ENCODE results near the gene KHDRBS1.
"Not testable (repeated sequence)": the region's sequence is repeated elsewhere in the genome, so short reads cannot be mapped to it uniquely, and the experiment has no call there.

The KHDRBS1 gene

DNA sequence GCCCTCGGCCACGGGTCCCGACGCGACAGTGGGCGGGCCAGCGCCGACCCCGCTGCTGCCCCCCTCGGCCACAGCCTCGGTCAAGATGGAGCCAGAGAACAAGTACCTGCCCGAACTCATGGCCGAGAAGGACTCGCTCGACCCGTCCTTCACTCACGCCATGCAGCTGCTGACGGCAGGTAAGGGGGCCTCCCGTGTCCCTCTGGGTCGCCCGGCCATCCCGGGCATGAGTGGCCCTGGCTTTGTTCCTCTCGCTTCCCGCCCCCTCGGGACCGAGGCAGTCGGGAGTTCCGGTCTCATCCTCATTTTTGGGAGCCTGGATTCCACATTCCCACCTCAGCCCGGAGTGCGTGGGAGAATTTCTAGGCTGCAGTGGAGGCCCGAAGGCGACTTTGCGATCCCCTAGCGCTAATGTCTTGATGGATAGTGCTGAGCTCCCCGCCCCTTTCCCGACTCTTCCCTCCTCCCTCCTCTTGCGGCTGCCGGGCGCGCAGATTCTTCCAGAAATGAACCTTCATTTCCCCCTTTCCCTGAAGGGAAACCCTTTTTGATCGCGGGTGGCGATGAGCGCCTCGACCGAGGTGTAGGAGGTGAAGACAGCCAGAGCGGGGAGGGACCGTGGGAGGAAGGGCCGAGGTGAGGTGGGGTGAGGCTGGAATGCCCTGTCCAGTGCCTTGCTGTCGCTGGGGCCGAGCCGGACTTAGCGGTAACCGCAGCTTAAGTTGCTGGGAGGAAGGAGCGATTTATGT, 705 bp downstream of the KHDRBS1 start:
- peak; percentile 21 for DNase-seq (ENCODE audit: low read depth)

DNA sequence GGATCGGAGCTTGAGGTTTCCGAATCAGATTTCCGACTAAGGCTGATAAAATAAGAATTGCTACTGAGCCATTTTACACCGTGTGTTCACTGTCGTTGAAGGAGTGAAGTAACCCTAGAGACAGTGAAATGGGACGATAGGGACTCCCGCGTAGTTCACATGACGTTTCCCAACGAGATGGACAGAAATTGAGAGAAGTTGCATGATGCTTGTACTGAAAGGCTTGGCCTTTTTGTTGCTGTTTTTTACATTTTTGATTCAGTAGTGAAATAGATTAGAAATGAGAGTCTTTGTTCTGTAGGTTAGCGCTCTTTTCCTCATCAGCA, 1.2 kb downstream of the KHDRBS1 start:
- DNase-seq (ENCODE audit: low read depth), result no peak

DNA sequence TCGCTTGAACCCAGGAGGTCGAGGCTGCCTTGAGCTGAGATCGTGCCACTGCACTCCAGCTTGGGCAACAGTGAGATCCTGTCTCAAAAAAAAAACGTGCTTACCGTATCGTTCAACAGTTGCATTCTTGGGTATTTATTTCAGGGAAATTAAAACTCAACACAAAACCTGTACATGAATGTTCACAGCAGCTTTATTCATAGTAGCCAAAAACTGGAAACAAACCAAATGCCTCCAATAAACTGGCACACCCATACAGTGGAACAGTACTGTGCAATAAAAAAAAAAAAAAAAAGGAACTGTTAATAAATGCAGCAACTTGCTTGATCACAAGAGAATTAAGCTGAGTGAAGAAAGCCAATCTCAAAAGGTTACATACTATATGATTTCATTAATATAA, 6.7 kb downstream of the KHDRBS1 start:
- DNase-seq (ENCODE audit: low read depth), result no peak

GRCh38 chr1:32021574-32022018, 7.9 kb downstream of the KHDRBS1 start:
- DNase-seq (ENCODE audit: low read depth), result not testable (repeated sequence)

GRCh38 chr1:32023351-32023750, 9.7 kb downstream of the KHDRBS1 start:
- DNase-seq (ENCODE audit: low read depth), result no peak

- no peak for DNase-seq (ENCODE audit: low read depth)
Observed at GRCh38 chr1:32025515-32025914, 11.8 kb downstream of the KHDRBS1 start.

- no peak for DNase-seq (ENCODE audit: low read depth)
Observed at GRCh38 chr1:32028746-32029145, 15.1 kb downstream of the KHDRBS1 start.

DNA sequence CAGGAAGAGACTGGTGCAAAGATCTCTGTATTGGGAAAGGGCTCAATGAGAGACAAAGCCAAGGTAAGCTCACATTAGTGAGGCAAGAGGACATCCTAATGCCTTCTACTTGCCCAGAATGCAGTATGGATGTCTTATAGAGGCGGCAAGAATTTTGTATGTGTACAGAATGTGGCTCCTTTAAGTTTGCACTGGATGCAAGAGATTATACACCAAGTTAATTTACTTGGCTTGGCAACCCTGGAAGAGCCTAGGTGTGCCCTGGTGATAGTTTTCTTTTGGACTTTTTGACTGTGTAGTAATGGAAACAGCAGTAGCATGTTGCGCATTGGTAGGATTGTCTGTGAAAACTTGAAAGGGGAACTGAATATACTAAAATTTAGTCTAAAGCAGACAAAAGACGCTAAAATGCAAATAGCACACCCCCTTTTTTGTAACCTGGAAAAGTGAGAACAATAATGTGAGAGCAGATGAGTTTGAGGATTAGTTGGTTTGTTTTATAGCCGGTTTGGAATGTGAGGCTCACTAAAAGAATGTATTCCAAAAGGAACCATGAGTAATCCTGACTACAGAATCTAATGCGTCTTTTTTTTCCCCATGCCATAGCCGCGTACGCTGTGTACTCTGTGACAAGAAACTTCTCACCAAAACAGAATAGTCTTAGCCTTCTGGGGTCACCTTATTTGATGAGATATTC, 18.1 kb downstream of the KHDRBS1 start:
- DNase-seq (ENCODE audit: low read depth), result no peak

DNA sequence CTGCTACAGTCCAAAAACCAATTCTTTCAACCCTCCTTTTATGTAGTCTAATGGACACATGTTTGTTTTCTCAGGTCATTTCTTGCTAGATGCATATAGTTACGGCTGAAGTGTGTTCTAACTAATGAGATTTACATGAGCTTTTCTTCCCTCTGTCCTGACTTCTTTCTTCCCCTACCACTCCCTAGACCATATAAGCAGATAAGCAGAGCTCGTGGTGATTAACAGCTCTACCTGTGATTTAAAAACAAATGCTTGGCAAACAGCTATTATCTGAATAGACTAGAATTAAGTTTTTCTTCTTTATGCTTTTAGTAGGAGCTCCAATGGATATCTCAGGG, 18.6 kb downstream of the KHDRBS1 start:
- DNase-seq (ENCODE audit: low read depth), result no peak

DNA sequence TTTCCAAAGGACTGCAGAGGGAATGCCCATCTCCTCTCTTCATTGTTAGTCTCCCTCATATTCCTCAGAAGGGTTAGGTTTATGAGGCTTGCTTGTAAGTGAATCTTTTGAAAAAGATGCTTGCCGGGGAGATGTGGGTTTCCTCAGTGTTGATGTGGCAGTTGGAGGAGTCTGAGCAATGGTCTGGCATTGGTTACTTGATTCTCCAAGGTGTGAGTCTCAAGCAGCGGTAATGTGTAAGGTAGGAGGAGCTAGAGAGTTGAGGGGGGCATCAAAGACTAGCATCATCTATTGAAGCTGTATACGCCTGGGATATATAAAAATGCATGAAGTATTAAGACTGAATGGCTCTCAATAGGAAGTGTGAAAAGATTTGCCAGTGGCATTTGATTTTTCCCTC, 21.5 kb downstream of the KHDRBS1 start:
- no peak for DNase-seq (ENCODE audit: low read depth)

GRCh38 chr1:32040711-32041110, 27.0 kb downstream of the KHDRBS1 start:
- DNase-seq (ENCODE audit: low read depth), result no peak

- DNase-seq (ENCODE audit: low read depth), result no peak
Observed at GRCh38 chr1:32042330-32042729, 28.7 kb downstream of the KHDRBS1 start.

DNA sequence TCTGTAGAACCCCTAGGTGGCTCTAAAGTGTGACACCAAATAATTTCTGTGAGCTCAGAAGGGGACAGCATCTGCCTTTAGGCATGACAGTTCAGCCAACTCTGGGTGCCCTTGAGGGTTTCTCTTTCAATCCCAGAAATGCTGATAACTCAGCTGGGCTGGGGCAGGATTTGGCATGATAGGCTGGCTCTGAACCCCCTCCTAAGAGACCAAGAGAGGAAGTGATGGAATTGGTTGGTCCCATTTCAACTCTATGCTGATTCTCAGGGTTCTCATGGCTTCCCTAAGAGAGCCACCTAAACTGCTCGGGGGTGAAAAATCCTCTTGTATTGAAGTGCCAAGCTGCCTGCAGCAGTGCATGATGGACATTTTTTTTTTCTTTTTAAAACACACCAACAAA, 30.6 kb downstream of the KHDRBS1 start:
- DNase-seq (ENCODE audit: low read depth), result no peak

DNA sequence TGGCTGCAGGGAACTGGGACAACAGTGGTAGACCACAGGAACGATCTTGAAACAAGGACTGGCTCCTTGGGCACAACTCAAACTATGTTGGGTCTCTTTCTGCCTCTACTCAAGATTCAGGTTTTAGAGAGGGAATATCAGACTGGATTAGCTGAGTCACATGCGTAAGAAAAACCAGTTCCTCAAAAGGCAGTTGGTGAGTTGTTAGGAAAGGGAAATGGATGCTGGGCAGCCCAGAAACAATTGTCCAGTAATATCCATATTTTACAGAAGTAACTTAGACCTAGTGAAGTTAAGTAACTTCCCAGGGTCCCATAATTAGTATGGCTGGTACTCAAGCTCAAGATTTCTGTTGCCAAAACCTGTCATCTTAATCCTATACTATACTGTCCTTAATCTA, 32.1 kb downstream of the KHDRBS1 start:
- no peak for DNase-seq (ENCODE audit: low read depth)

DNA sequence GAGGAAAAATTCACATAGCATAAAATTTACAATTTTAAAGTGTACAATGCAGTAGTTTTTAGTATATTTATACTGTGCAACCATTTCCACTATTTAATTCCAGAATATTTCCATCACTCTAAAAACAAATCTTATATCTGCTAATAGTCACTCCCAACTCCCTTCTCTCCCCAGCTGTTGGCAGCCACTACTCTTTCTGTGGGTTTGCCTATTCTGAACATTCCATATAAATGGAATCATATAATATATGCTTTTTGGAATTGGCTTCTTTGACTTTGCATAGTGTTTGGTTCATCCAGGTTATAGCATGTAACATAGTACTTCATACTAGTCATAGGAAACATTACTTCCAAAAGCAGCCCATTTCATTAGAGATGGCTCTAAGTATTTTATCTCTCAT, 34.0 kb downstream of the KHDRBS1 start:
- DNase-seq (ENCODE audit: low read depth), result no peak

GRCh38 chr1:32048440-32048839, 34.8 kb downstream of the KHDRBS1 start:
- no peak for DNase-seq (ENCODE audit: low read depth)

DNA sequence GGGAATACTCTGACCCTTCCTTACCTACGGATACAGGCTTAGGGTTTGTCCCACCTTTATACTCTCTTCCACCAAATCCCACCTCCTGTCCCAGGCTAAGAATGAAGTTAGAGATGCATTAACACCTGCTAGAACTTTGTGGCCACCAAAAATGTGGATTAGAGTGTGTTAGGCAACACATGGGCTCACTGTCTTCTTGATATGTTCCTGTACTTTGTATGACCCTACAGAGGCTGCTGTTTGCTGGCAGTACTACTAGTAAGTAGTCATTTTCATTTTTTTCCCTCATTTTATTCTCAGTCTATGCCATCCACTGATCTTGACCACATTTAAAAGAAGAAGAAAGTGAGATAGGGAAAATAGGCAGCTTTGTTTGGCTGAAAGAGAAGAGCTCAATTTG, 38.0 kb downstream of the KHDRBS1 start:
- no peak for DNase-seq (ENCODE audit: low read depth)

DNA sequence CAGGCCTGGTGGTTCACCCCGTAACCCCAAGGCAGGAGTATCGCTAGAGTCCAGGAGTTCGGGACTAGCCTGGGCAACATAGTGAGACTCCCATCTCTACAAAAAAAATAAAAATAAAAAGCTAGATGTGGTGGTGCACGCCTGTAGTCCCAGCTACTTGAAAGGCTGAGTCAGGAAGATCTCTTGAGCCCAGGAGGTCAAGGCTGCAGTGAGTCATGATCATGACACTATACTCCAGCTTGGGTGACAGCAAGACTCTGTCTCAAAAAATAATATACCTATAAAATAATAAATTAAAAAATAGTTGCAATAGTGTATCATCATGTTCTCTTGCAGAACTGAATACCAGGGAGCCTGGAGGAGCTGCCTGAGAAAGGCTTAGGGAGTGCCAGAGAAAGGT, 39.2 kb downstream of the KHDRBS1 start:
- no peak for DNase-seq (ENCODE audit: low read depth)

- no peak for DNase-seq (ENCODE audit: low read depth)
Observed at GRCh38 chr1:32055416-32055815, 41.7 kb downstream of the KHDRBS1 start.

DNA sequence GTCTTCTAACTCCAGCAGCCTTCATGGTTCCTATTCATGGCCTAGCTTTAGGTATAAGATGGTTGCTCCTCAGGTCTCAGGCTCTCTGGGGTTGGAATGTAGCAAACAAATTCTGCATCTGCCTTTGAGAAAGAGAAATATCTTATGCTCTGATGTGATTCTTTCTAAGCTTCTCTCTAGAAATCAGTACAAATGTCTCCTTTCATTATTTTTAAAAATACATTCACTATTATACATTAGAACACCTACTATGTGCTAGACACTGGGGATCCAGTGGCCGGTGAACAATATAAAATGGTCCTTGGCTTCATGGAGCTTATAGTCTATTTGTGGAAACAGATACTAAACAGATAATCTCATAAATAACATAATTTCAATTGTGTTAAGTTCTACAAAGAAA, 42.9 kb downstream of the KHDRBS1 start:
- DNase-seq (ENCODE audit: low read depth), result no peak

- DNase-seq (ENCODE audit: low read depth), result no peak
Observed at GRCh38 chr1:32060914-32061313, 47.2 kb downstream of the KHDRBS1 start.

GRCh38 chr1:32062867-32063230, 49.2 kb downstream of the KHDRBS1 start:
- no peak for DNase-seq (ENCODE audit: low read depth)

DNA sequence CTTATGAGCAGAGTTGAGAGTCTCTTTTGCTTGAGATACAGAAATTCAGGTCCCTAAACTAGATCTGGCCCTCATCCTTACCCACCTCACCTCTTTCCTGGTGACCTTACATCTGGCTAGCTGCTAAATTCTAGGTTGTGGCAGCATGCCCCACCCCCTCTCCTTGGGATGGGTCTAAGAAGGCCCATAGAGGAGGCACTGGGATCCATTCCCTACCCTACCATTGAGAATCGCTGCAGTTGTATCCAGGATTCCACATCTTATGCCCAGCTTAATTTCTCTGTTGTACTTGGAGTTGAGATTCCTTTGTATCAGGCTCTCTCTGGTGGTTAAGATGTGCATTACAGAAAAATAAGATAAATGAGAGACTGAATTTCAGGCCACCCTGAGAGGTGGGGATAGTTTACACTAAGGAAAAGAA, 49.6 kb downstream of the KHDRBS1 start:
- no peak for DNase-seq (ENCODE audit: low read depth)
